NCI-H1417 treated with DMSO at 0.1 percent for 48 hours (cell line): ENCODE data around the gene GALNT16.

Source experiments
- DNase-seq: peaks from one replicate; lab custom pipeline; 2025; lab: John Stamatoyannopoulos, UW

Gene GALNT16

GRCh38 chr14:69405762-69406161 is 145.8 kb downstream of the GALNT16 start:
- no peak for DNase-seq
